HK-2 (cell line): ENCODE results near the gene RALY.
A peak's percentile ranks its signal among the peaks of the same experiment; 100 is the strongest.

Experiments used
- DNase-seq: peaks from one replicate; pipeline ENCODE4 v3.0.0-alpha.2; 2018; ENCODE audit not compliant: unreplicated experiment

The RALY gene

DNA sequence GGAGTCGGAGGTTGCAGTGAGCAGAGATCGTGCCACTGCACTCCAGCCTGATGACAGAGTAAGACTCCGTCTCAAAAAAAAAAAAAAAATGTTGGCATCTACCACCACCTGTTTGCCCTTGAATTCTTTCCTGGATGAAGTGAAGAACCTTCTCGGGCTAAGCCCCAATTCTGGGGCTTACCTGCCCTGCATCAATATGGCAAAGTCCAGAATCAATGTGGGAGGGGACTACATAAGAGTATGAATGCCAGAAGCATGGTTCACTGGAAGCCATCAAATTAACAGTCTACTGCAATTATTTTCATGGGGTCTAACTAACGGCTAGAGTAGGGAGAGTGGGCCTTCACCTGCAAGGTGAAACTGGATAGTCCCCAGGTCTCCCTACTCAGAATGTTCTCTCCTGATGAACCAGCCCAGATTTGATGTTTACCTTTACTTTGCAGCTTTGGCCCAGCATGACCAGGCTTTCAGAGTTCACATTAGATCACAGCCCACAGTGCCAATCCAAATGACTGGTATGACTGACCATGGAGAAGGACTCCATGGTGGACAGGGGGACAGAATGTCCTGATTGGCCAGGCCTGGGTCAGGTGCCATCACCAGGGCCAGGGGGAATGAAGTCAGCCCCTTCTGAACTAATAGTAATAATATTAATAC is 7.0 kb upstream of the RALY start:
- DNase-seq, result no peak

GRCh38 chr20:33990075-33990474 is 3.6 kb upstream of the RALY start:
- no peak for DNase-seq

GRCh38 chr20:33991502-33991901 is 2.2 kb upstream of the RALY start:
- no peak for DNase-seq

DNA sequence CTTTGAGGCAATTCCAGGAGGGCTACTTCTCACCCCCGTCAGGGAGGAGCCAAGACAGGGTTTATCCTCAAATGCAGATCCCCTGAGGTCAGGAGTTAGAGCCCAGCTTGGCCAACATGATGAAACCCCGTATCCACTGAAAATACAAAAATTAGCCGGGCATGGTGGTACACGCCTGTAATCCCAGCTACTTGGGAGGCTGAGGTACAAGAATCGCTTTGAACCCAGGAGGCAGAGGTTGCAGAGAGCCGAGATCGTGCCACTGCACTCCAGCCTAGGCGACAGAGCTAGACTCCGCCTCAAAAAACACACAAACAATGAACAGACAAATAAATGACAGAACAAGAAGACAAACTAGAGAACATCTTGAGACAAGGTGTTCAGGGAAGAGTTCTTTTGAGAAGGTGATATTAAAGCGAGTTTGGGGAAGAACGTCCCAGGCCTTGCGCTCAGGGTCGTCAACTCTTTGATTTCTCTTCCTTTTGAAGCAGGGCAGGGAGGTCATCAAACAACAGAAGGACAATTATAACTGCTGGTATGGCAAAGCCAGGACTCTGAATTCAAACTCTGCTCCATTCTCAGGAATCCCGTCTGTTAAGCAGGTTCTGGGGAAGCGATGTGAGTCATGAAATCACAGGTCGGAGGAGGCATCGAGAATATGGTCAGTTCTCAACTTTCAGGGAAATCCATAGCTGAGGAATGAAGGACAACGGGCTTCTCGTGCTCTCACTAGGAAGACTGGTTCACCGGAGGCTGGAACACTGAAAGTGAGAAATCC is 1.4 kb upstream of the RALY start:
- DNase-seq, result peak; percentile 6

GRCh38 chr20:33992923-33993575 is 662 bp upstream of the RALY start:
- DNase-seq, result peak; percentile 100

GRCh38 chr20:33994222-33994913 is 657 bp downstream of the RALY start:
- peak; percentile 87 for DNase-seq

DNA sequence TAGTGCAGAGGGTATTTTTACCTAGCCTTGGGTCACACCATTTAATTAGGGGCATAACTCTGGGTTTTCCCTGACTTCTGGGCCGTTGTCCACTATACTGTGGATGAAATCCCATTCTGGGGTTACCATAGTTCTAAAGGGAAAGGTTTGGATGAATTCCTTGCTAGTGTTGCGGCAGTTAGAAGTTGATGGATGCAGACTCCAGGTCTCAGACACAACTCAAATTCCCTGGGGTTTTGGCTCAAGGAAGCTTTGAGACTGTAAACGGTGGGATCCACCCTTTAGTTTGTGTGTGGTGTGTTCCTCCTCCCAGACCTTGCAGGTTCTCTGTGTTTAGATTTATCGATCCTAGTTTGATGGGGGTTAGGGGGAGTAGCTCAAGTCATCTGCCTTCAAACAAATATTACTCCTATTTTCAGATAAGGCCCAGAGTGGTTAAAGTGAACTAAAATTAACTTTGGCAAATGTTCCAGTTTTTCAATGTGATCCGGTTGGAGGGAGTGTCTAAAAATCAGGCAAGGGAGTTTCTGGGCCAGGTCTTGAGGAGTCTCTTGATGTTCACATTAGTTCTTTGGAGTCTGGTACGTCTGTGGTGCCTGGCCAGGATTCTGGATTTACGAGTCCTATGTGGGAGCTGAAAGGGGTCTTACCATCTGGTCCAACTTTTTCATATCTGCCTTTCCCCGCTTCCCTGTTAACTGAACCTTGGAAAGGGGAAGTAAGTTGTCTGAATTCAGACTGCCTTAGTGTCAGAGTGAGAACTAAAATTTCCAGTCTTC is 1.5 kb downstream of the RALY start:
- DNase-seq, result peak; percentile 8

DNA sequence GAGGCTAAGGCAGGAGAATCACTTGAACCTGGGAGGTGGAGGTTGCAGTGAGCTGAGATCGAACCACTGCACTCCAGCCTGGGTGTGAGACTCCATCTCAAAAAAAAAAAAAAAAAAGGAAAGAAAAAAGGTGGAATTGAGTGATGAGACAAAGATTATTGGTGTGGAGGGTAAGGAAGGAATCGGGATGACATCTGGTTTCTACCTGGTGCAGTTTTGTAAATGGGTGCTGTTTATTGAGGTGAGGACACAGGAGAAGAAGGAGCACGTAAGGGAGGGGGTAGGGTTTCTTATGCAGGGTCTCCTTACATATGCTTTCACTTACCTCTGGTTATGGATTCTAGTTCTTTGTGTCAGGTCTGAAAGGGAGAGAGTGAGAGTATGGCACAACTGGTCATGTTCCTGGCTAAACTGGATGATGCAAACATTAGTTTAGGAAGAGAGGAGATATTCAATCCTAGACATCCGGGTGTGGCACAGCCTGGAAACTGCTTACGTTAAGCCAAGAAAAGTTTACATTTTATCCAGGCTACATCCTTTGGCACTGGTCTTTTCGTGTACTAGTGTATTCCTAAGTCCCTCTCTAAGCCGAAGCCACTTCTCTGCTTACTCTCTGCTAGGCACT is 5.4 kb downstream of the RALY start:
- DNase-seq, result no peak

DNA sequence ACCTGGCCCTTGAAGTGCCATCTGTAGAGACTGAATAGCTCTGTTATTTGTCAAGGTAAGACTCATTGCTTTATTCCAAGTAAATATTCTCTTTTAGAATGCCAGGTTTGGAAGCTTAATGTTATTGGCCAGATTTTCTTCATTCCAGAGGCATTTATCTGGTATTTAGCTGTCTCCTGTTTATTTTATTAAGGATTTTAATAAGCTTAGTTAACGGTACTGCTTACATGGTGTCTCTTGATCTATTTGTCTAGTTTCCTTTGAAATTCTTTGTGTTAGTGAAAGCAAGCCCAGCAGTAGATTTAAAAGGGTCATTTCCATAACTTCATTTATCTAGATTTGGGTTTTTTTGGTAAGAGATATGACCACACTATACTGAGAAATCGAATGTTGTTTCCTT is 7.7 kb downstream of the RALY start:
- no peak for DNase-seq

- no peak for DNase-seq
Observed at GRCh38 chr20:34004227-34004626, 10.5 kb downstream of the RALY start.

- no peak for DNase-seq
Observed at GRCh38 chr20:34004790-34005457, 11.2 kb downstream of the RALY start.

- DNase-seq, result no peak
Observed at GRCh38 chr20:34006619-34007018, 12.9 kb downstream of the RALY start.

- no peak for DNase-seq
Observed at GRCh38 chr20:34008477-34008876, 14.8 kb downstream of the RALY start.

GRCh38 chr20:34010405-34010931 is 16.8 kb downstream of the RALY start:
- no peak for DNase-seq

GRCh38 chr20:34011275-34011674 is 17.6 kb downstream of the RALY start:
- DNase-seq, result no peak

GRCh38 chr20:34012330-34012729 is 18.6 kb downstream of the RALY start:
- DNase-seq, result no peak

- DNase-seq, result no peak
Observed at GRCh38 chr20:34012735-34013134, 19.0 kb downstream of the RALY start.

DNA sequence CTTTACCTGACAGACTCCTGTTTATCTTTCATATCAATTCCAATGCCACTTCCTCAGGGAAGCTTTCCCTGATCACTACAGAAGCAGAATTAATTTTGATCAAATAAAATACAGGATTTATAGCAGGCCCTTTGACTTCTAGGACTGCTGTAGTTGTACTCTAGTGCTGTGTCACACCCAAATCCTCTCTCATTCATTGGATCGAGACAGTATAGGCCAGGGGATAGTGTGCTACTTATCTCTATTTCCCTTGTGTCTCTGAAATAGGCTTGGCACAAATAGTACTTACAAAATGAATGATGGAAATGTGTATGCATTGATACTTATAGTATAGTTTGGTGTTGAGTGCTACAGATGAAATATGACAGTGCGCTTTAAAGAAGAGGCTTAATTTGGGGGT is 19.8 kb downstream of the RALY start:
- no peak for DNase-seq

- DNase-seq, result no peak
Observed at GRCh38 chr20:34014878-34015277, 21.2 kb downstream of the RALY start.
